ENCODE results near the gene CLDN24. TPM values are rescaled to one million over a fixed set of nuclear protein-coding genes. Genes with fewer than 3 reads are reported as not detected.

CLDN24 gene
- polyA plus RNA-seq, 3 donors from 2014 or later, result not detected

- DNase-seq, result no peak
- H3K9me3 Mint-ChIP-seq, result no peaks in the 10 kb centered on the region
- H3K27ac Mint-ChIP-seq, result no peak overlapping the region
- no peaks in the 10 kb centered on the region for H3K4me1 Mint-ChIP-seq
- no peak overlapping the region for H3K4me3 Mint-ChIP-seq
- peaks cover 2 to 4% (median 3%) of the 10 kb centered on the region in 3 donors for H3K27me3 Mint-ChIP-seq (ENCODE audit: low read depth in 3 of 3)
- H3K36me3 Mint-ChIP-seq, result peaks cover 7 to 36% (median 20%) of the 10 kb centered on the region in 3 donors
These were observed 37.9 kb downstream of the CLDN24 start for GRCh38 chr4:183284258-183284785.

GRCh38 chr4:183276106-183276505, 46.1 kb downstream of the CLDN24 start:
- no peaks in the 10 kb centered on the region for H3K4me1 Mint-ChIP-seq
- peaks cover 2 to 3% (median 3%) of the 10 kb centered on the region in 3 donors for H3K27me3 Mint-ChIP-seq (ENCODE audit: low read depth in 3 of 3)
- H3K4me3 Mint-ChIP-seq, result no peak overlapping the region
- H3K36me3 Mint-ChIP-seq, result peaks cover 15 to 26% (median 20%) of the 10 kb centered on the region in 3 donors
- H3K9me3 Mint-ChIP-seq, result peaks cover 6 to 29% (median 14%) of the 10 kb centered on the region in 6 donors
- H3K27ac Mint-ChIP-seq, result no peak overlapping the region
- DNase-seq, result no peak

GRCh38 chr4:183272384-183272783, 49.8 kb downstream of the CLDN24 start:
- no peak for DNase-seq
- Mint-ChIP-seq H3K9me3 (peaks cover 6 to 29% (median 14%) of the 10 kb centered on the region in 6 donors), H3K4me1 (no peaks in the 10 kb centered on the region), H3K36me3 (peaks cover 15 to 26% (median 24%) of the 10 kb centered on the region in 3 donors), H3K27ac (no peak overlapping the region), H3K27me3 (ENCODE audit: low read depth in 3 of 3) (peaks cover 0 to 2% (median 0%) of the 10 kb centered on the region in 3 donors), H3K4me3 (no peak overlapping the region)

Other genes starting within 250 kb of the CLDN24 start
- gene WWC2, start 223.2 kb downstream of the CLDN24 start, polyA plus RNA-seq, result 1 to 10 TPM in 1 of 3 donors, under 1 TPM in 2; 0.13 to 3.7 (median 0.78) TPM
- under 1 TPM in 1 of 3 donors, not detected in 2; 0.52 TPM for gene CLDN22, start 2.1 kb downstream of the CLDN24 start, polyA plus RNA-seq
- 10 to 100 TPM; 10.7 to 41.3 (median 28.8) TPM for gene CDKN2AIP, start 122.2 kb upstream of the CLDN24 start, polyA plus RNA-seq
- gene ING2, start 182.6 kb upstream of the CLDN24 start, polyA plus RNA-seq, result 10 to 100 TPM in 1 of 3 donors, 1 to 10 TPM in 2; 8.4 to 10.2 (median 9.7) TPM